GM19372 (cell line): ENCODE data around the gene FAM78A.

ENCODE experiments used
- ATAC-seq: cut with Tn5 transposase; IDR thresholded peaks from one replicate; pipeline ENCODE4 v1.9.1; 2021; ENCODE audit warnings: mild to moderate bottlenecking, low read depth, moderate library complexity; ENCODE audit not compliant: unreplicated experiment

Gene FAM78A

DNA sequence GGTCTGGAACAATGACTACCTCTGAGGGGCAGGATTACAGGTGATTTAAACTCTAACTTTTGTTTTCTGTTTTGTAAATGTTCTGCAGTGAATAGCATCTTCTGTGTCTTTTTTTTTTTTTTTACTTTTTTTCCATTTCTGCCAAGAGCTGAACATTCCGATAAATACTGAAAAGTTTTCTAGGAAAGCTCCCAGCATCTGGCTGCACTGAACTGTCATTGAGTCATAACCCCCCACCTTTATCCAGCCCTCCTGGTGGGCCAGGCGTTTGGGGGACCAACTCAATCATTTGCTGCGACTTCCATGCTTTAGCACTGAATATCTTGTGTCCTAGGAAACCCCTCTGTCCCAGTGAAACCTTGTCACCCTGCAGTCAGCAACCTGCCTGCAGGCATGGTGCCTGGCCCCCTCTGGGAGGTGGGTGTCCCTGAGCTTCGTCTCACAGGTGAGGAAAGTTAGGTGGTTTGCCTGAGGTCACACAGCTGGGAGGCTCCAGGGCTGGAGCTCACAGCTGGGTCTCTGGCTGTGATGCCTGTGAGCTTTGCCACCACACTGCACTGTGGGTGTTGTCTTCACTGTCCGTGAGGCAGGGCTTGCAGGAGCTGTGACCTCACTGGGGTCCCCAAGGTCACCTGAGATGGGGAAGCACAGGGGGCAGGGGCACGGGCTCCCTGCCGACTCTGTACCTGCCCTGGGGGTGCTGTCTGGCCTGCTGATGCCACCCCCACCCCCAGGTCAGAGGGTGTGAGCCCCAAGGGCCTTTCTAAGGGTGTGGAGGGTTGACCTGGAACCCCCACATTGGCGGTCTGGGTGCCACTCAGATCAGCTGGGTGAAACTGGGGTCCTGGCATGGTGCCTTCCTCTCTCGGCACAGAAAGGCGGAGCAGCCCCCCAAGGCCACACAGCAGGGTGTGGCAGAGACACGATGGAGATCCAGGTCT lies 27.3 kb upstream of the FAM78A start:
- no peak for ATAC-seq

DNA sequence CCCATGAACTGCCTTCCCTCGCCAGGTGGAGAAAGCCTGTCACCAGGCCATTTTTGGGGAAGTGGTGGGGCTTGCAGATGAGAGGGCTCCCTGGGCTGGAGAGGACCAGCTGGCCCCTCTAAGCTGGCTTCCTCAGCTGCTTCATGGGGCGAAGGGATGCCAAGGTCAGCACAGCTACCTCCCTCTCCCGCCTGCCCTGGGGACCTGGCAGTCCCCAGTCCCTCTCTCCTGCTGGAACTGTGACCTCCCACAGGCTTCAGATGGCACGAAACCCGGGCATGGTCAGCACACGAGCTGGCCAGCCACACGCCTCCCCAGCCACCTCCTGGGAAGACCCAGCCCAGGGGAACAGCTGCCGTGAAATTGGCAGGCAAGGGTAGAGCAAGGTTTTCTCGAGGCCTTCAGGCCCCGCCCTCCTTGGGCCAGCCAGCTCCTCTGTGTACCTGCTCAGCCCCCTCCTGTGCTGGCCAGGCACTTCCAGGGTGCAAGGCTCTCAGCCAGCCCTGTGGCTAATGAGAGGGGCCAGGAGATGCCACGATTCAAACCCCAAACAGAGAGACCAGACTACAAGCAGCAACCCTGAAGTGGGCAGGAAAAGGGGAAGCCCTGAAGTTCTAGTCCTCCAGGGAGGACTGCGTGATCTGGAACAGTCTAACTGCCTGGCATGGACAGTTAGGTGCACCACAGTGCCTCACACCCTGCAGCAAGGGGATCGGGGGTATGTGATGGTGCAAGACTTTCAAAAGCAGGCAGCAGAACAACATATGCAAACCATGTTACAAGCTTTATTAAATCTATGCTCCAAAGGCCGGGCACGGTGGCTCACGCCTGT lies 26.1 kb upstream of the FAM78A start:
- no peak for ATAC-seq

DNA sequence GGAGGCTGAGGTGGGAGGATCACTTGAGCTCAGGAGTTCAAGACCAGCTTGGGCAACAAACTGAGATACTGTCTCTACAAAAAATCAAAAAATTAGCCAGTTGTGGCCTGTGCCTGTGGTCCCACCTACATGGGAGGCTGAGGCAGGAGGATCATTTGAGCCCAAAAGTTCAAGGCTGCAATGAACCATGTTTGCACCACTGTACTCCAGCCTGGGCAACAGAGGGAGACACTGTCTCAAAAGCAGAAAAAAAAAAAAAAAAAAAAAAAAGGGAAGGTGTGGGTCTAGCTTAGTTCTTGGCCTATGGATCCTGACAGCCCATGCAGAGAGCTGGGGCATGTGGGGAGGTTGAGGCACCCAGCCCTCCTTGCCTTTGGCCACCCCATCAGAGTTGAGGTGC lies 24.1 kb upstream of the FAM78A start:
- ATAC-seq: no peak

GRCh38 chr9:131299961-131300347 lies 23.6 kb upstream of the FAM78A start:
- ATAC-seq: no peak

DNA sequence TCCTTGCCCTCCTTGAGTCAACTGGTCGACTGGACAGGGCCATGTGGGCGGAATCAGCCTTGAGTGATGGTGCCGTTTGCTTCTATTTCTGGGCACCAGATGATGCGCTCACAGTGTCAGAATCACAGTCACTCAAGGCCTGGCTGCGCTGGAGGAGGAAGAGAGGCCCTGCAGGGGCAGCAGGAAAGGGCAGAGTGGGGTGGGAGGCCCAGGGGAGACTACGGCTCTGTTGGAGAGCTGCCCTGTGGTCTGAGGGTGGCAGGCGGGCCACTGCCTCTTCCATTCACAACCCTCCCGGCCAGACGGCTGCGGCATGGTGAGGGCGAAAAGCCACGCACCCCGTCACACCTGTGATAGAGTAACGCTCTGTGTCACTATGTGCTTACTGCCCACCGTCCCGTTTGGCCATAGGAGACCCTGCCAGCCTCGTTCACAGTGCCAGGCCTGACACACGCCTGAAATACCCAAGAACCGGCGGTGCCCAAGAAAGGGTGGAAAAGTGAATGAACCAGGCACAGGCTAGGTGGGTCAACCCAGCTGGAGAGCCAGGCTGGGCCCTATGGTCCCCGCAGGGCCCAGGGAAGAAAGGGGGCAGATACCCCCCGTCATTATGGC lies 23.1 kb upstream of the FAM78A start:
- no peak for ATAC-seq

DNA sequence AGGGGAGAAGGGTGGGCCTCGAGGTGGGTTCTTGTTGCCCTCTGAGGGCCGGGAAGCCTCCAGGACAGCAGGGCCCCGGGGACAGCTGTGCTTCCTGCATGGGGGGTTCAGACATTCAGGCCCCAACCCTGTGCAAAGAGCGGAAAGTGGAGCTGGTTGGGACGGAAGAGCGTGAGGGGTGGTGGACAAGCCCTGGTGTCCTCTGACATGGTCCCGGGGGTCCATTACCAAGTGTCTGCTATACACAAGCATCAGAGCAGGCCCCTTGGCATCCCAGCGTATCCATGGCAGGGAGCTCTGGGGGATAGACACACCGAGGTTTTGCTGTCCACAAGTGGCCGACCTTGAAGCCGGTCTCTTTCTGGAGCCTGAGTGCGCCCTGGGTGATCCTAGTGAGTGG lies 22.5 kb upstream of the FAM78A start:
- no peak for ATAC-seq

DNA sequence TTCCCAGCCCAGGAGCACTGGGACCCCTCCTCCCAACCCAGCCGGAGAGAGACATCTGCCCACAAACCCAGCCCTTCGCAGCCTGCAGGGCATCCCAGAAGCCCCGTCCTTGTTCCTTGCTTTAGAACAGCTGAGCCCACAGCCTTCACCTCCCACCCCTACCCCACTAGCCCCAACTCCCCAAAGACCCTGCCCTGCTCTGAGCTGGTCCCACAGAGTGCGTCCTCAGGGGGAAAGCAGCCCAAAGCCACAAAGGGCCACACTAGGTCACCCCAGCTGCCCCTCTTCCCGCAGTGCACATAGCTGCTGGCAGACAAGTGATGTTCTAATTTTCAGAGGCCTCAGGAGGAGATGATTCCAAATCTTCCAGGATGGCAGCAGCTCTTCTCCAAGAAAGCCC lies 22.0 kb upstream of the FAM78A start:
- ATAC-seq: no peak

GRCh38 chr9:131297903-131298302 lies 21.6 kb upstream of the FAM78A start:
- ATAC-seq: no peak

GRCh38 chr9:131296906-131297500 lies 20.7 kb upstream of the FAM78A start:
- no peak for ATAC-seq

GRCh38 chr9:131296460-131296859 lies 20.1 kb upstream of the FAM78A start:
- no peak for ATAC-seq

- no peak for ATAC-seq
These were observed 16.6 kb upstream of the FAM78A start for GRCh38 chr9:131292937-131293336.

DNA sequence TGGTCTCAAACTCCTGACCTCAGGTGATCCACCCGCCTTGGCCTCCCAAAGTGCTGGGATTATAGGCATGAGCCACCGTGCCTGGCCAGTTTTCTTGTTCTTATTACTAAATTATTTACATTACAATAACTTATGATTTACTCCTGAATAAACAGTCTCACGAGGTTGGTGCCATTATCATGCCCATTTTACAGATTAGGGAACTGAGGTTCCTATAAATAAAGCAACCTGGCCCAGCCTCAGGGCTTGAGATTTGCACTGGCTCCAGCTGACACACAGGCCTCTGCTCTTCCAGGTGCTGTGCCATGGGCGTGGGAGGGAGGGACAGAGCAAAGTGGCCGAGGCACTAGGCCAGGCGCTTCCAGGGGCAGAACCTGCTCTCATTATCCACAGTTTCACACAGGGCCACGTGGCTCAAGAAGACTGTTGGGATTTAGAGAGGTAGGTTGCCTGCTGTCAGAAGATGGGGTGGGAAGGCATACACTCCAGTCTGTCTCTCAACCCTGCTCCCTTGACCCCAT lies 15.5 kb upstream of the FAM78A start:
- no peak for ATAC-seq

- ATAC-seq: no peak
These were observed 14.6 kb upstream of the FAM78A start for GRCh38 chr9:131290767-131291370.

- ATAC-seq: no peak
These were observed 13.9 kb upstream of the FAM78A start for GRCh38 chr9:131290036-131290766.

DNA sequence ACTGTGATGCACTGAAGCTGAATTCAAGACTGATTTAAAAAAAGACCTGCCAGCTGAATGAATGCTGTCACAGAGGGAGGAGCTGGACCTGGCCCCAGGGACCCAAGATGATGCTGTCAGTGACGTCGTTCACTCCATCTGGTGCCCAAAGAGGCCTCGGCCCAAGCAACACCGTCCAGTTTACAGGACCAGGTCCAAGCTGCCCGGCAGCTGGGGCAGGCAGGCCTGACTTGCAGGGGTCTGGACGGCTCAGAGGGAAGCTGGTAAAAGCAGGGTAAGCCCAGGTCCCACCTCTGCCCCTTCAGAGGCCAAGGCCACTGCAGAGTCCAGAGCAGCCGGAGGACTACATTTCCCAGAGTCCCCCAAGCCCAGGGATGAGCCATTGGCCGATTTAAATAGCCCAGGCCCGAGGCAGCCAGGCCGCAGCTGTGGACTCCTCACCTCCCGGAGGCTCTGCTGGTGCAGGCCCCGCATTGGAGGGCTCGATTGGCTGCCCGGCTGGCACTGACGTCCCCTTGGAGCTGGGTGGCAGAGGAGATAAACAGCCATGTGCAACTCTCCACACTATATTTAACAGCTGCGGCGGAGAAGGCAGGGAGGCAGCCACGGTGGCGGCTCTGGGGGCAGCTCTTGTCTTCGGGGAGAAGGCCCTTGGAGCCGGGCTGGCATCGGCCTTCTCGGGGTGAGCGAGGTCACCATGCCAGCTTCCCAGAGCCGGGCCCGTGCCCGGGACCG lies 13.2 kb upstream of the FAM78A start, which contains the start of gene PLPP7:
Gene PLPP7 (plus strand): TSS at position 423 of the 735 bp plus-strand sequence. CDS start 275 bp downstream, at position 698.
- no peak for ATAC-seq

- ATAC-seq: no peak
These were observed 11.9 kb upstream of the FAM78A start for GRCh38 chr9:131288217-131288616.

- no peak for ATAC-seq
These were observed 11.0 kb upstream of the FAM78A start for GRCh38 chr9:131287359-131287758.

GRCh38 chr9:131284856-131285255 lies 8.5 kb upstream of the FAM78A start:
- no peak for ATAC-seq
